Putamen (tissue), 1 donor: ENCODE measurements around the gene OPHN1.

Experiments used
- DNase-seq: peaks from one replicate; pipeline ENCODE4 v3.0.0-alpha.2; 2016; ENCODE audit warnings: low spot score

Gene OPHN1

DNA sequence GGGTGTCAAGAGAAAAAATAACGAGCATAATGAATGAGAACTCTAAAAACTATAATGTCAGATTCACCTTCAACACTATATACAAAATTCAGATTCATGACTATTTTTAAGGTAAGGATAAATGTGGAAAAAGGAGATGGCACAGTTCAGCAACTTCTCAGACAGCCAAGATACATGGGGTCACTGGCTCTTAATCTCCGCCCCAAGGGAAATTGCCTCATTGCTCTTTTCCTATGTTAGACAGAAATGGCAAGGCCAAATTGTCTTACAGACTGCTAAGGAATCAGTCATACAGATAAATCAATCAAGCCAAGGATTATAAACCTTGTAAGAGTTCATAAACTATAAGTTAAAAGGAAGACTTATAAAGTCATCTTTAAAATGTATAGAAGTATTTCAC lies 183.4 kb downstream of the OPHN1 start:
- DNase-seq = no peak

GRCh38 chrX:68249401-68249831 lies 183.9 kb downstream of the OPHN1 start:
- DNase-seq = peak; percentile 30

DNA sequence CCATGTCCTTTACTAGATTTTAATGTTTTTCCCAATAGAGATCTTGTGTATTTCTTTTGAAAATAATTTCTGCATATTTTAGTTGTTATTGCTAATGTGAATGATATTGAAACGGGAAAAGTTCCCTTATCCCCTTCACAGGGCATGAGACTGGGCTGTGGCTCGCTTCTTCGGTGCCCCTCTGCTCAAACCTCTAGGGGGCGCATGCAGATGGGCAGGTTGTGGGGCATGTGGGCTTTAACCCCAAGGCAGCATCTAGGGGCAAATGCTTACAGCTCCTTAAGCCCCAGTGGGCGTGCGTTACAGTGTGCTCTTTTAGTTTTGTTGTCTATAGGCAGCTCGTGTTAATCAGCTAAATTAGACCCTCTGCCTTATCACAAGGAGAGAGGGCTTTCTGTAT lies 194.7 kb downstream of the OPHN1 start:
- no peak for DNase-seq

DNA sequence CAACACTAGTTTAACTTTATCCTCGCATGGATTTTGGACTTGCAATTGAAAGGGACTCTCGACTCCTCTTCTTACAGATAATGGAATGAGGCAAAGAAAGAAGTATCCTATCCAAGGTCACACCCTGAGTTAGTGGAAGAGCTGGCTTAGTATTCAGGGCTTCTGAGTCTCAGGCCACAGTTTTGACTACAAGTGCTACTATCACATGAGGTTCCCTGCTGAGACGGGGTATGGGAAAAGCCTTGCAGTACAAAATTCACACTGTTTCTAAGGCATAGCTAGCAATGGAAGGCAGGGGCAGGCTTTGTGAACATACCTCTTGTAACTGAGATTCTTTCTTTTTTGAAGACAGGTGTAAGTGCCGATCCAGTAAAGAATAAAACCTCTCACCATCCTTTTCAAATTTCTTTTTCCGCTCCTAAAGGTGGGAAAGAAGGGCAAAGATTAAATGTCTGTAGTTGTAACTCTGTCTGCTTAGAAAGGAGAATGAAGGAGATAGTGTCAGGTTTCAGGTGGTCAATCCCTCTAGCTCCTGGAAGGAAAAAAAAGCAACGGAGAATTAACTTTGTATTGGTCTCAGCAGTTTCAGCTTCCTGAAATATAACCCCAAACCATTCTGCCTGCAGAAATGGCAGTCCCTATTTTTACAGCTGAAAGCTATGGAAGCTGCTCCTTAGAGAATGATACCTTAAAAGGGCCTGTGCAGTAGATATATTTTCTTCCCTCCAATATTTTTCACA lies 199.0 kb downstream of the OPHN1 start:
- no peak for DNase-seq

- no peak for DNase-seq
Measured at GRCh38 chrX:68232206-68232605, 201.1 kb downstream of the OPHN1 start.

DNA sequence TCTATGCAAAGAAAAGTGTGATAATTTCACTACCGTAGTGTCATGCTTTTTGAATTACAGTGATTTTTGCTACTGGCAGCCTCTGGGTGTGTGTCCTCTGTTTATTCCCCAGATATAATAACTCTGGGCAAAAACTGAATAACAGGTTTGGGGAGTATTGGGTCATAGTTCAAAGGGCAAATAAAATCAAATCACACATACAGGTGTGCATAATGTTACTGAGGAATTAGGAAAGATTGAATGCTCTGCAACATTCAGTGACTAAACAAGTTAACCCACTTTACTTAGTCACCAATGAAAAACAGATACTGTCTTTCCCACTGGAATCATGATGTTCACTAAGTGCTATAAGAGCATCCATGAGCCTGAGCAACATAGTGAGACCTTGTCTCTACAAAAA lies 224.3 kb downstream of the OPHN1 start:
- no peak for DNase-seq

- no peak for DNase-seq
Measured at GRCh38 chrX:68204521-68205038, 228.7 kb downstream of the OPHN1 start.

DNA sequence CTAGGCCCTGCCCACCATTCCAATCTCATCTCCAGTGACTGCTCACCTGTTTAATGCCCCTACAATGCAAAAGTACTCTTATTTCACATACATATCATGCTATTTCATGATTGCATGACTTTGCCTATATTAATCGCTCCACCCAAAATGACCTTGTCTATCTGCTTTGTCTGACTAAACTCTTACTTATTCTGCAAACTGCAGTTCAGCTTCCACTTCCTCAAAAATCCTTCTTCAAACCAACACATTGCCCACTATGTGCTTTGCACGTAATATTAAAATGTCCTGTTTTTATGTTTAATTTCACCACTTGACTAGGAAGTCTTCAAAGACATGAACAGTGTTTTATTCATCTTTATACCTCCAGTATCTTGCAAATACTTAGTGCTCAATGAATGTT lies 229.6 kb downstream of the OPHN1 start:
- DNase-seq = no peak

- DNase-seq = no peak
Measured at GRCh38 chrX:68203211-68203610, 230.1 kb downstream of the OPHN1 start.

GRCh38 chrX:68199062-68199848 lies 234.0 kb downstream of the OPHN1 start:
- DNase-seq = no peak

DNA sequence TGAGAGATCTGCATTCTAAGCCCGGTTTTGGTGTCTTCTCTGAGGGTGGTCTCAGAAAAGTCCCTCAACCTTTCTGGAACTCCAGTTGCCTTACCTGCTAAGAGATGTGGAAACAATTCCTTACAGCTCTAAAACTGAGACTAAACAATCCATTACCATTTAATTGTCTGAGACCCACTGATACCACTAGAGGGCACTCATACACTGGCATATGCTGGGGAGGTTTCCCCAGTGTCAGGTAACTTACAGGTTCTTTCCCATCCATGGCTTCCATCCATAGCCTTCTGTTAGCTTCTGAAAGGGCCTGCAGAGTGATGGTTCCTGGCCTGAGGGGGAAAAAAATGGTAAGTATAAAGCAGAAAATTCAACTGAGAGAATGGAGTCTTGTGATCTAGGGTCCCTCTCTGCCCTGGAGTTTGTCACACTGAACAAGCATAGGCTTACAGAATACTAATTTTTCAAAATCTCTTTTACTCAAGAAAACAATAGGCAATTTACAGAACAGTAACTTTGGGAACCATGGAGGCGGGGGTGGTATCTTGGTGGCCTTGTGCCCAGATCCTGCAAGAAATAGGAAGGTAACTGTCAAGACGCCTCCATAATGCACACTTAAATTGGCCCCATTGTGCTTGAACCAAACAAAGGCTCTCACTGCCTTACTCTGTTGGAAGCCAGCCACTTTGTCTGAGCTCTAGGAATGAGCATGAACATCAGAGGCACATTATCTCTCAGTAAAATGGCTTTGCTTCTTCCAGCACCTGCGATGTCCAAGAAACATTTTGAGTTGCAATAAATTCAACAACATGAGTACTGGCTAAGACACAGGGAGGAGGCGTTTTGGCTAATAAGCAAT lies 236.1 kb downstream of the OPHN1 start:
- peak; percentile 51 for DNase-seq

- DNase-seq = no peak
Measured at GRCh38 chrX:68195561-68195960, 237.7 kb downstream of the OPHN1 start.

GRCh38 chrX:68193786-68194185 lies 239.5 kb downstream of the OPHN1 start:
- no peak for DNase-seq

DNA sequence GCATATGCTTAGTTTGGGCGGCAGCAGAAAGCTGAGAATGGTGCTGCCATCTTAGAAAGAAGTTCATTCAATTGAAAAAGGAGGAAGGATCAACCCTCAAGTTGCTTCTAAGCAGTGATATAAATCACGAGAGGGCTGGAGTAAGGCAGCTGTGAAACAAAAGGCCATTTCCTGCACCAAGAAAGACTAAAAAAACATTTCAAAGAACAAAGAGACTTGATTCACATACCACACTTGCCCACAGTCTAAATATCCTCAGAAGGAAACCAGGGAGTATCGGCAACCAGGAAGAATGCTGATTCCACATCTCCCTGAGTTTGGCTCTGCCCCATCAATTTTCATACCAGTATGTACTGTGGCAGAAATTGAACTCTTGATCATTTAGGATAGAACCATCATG lies 240.1 kb downstream of the OPHN1 start:
- no peak for DNase-seq

- no peak for DNase-seq
Measured at GRCh38 chrX:68190799-68191198, 242.5 kb downstream of the OPHN1 start.

DNA sequence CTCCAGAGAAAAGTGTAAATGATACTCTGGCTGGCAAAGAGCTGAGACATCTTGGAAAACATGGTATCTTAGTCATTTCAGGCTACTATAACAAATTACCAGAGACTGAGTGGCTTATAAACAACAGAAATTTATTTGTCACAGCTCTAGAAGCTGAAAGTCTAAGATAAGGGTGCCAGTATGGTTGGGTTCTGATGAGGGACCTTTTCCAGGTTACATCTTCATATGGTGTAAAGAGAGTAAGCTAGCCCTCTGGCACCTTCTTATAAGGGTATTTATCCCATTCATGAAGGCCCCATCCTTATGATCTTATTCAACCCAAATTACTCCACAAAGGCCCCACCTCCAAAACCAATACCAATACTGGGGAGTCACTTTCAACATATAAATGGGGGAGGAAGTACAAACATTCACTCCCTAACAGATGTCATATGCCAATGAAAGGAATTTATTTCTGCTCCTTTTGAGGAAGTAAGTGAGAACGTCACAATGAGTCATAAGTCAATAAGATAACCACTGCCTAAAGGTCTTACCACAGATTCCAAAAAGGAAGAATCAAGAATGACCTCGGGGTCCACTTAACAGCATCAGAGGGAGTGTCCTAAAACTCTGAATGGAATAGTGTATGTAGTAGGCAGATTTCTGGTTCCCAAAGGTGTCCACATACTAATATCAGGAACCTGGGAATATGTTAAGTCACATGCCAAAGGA lies 246.6 kb downstream of the OPHN1 start:
- no peak for DNase-seq

DNA sequence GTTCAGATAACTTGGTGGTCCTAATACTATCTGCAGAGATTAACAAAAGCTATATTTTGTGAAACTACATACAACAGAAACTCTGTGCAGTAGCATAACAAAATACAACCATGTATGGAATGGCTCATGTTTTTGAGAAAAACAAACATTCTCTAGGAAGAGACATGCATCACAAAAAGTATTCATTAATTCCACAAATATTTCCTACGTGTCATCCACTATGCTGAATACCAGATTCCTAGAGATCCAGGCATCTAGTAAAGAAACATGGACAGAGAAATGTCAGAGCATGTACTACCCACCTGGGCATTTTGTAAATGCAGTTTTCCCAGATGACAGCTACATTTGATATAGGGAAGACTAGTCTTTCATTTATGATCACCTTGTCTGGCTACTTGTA lies 248.1 kb downstream of the OPHN1 start:
- DNase-seq = no peak

DNA sequence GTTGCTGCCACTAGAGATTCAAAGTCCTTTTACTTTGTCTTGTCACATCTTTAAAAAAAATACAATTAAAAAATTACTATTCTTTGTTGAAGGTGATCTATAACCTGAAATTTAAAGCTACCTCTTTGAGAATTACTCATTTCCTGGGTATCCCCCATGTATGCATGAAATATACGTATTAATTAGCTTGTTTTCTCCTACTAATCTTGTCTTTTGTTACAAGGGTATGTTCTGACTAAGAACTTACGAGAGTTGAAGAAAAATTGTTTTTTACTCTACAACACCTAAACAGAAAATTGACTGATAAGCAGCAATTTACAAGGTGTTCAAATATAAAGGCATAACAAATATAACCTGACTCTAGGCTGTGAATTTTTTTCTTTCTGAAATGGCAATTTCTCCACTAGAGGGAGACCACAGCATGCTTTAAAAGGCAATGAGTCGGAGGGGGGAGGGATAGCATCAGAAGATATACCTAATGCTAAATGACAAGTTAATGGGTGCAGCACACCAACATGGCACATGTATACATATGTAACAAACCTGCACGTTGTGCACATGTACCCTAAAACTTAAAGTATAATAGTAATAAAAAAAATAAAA lies 249.6 kb downstream of the OPHN1 start:
- DNase-seq = no peak

DNA sequence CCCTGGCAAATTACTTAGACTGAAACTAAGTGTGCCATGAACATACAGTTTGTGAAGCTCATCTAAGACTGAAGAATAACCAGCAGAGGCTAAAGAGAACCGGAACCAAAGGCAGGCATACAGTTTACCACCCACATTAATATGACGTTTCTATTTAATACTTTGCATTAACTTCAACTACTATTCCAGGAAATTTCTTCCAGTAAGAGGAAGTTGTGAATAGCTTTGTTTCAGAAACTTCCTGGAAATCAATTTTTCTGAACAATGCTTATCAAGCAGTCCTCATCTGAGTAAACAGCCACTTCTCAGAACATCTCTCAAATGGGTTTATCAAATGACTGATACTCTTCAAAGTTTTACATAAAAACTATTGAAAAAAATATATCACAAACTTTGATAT lies 252.7 kb downstream of the OPHN1 start:
- no peak for DNase-seq

GRCh38 chrX:68179355-68179754 lies 253.9 kb downstream of the OPHN1 start:
- DNase-seq = no peak

DNA sequence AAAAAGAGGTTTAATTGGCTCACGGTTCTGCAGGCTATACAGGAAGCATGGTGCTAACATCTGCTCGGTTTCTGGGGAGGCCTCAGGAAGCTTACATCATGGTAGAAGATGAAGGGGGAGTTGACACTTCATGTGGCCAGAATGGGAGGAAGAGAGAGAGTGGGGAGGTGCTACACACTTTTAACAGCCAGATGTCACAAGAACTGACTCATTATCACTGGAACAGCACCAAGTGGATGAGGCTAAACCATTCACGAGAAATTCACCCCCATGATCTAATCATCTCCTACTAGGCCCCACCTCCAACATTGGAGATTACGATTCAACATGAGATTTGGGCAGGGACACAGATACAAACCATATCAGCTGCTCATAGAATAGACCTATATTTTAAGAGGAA lies 255.8 kb downstream of the OPHN1 start:
- no peak for DNase-seq
